Esophagus muscularis mucosa (tissue), 4 donors: ENCODE results near the gene AKAP13. TPM values are rescaled to one million over a fixed set of nuclear protein-coding genes. Genes with fewer than 3 reads are reported as not detected.

Experiments
- DNase-seq: peaks from one replicate; pipeline ENCODE4 v3.0.0-alpha.2; 2017; ENCODE audit errors: extremely low spot score
- H3K27ac ChIP-seq, 4 donors: fragments of 200-600 bp; sonication (generic); replicated peaks in 1 of 4; 1 replicate in 3 of 4; 2 replicates in 1 of 4; pipeline ENCODE4 v1.5.1; 2016 to 2019; ENCODE audit warnings: mild to moderate bottlenecking in 1 of 4
- H3K27me3 ChIP-seq, 4 donors: fragments of 200-600 bp; sonication (generic); one replicate each; pipeline versions ENCODE4 v1.5.1 to v1.6.0; 2016 to 2019
- H3K36me3 ChIP-seq, 4 donors: fragments of 200-600 bp; sonication (generic); one replicate each; pipeline ENCODE4 v1.5.1; 2016 to 2019
- H3K4me1 ChIP-seq, 4 donors: fragments of 200-600 bp; sonication (generic); one replicate each; pipeline ENCODE4 v1.5.1; 2016 to 2019
- H3K4me3 ChIP-seq, 4 donors: fragments of 200-600 bp; sonication (generic); 1 replicate in 2 of 4; 2 replicates in 2 of 4; pipeline ENCODE4 v1.5.1; 2016 to 2019; ENCODE audit warnings: mild to moderate bottlenecking in 4 of 4, moderate library complexity in 1 of 4
- H3K9me3 ChIP-seq, 4 donors: fragments of 200-600 bp; sonication (generic); 1 replicate in 3 of 4; 2 replicates in 1 of 4; pipeline ENCODE4 v1.5.1; 2016 to 2019
- CTCF ChIP-seq, 3 experiments: fragments of 200-600 bp in 2 of 3; fragments of 450-650 bp in 1 of 3; sonication (generic) in 2 of 3; IDR thresholded peaks; one replicate each; pipeline ENCODE4 v1.5.1; 2017 to 2019; ENCODE audit warnings: antibody characterized with exemption in 3 of 3, mild to moderate bottlenecking in 2 of 3, moderate library complexity in 1 of 3
- EP300 ChIP-seq: sonication (generic); formaldehyde crosslinking; IDR thresholded peaks from one replicate; pipeline ENCODE4 v1.6.1; 2017; ENCODE audit warnings: antibody characterized with exemption
- POLR2A ChIP-seq: fragments of 450-650 bp; IDR thresholded peaks from one replicate; pipeline ENCODE4 v1.6.1; 2017; ENCODE audit warnings: antibody characterized with exemption, moderate library complexity, mild to moderate bottlenecking, low read depth
- POLR2AphosphoS5 ChIP-seq, 2 donors: sonication (generic); formaldehyde crosslinking; IDR thresholded peaks; one replicate each; pipeline ENCODE4 v1.6.1; 2017; ENCODE audit warnings: antibody characterized with exemption in 2 of 2
- WGBS: methylation state at CpG from one replicate; pipeline ENCODE4 v1.1.5; 2018; 5-methylcytosine and 5-hydroxymethylcytosine counted together
- intact Hi-C: fragments of 100-400 bp; cut with DNase I; formaldehyde crosslinking; loops from one replicate; pipeline ENCODE4 v1.15.1; 2023
- total RNA-seq, 4 donors: library from RNA; depleted of rRNA; stranded (reverse); fragments of >200 nt; gene quantifications; one replicate each; pipeline versions ENCODE4 v1.1.0 to v1.2.1, GENCODE V29; 2016

Gene AKAP13
- total RNA-seq, 4 donors from 2014 or later, result 232 to 323 (median 284) TPM

- Histone ChIP-seq H3K9me3 (no peaks in the 10 kb centered on the region), H3K27me3 (no peaks in the 10 kb centered on the region), H3K36me3 (no peaks in the 10 kb centered on the region), H3K27ac (peak overlapping the region in 3 of 4 donors; percentile 13 to 36 (median 24)), H3K4me1 (peaks cover 27 to 38% (median 32%) of the 10 kb centered on the region in 4 donors), H3K4me3 (no peak overlapping the region)
- TF ChIP-seq CTCF (IDR thresholded peaks at IDR 0.05) (no peak), POLR2AphosphoS5 (IDR thresholded peaks at IDR 0.05) (no peak), POLR2A (no peak), EP300 (no peak)
- intact Hi-C loops, result no loop called here
- DNase-seq, result no peak
- 79% methylated on average over 4 of the region's 4 CpGs for WGBS
Measured at GRCh38 chr15:85354948-85355347, 25.5 kb upstream of the AKAP13 start.

GRCh38 chr15:85356276-85356675, 24.1 kb upstream of the AKAP13 start:
- DNase-seq, result no peak

GRCh38 chr15:85361323-85361722, 19.1 kb upstream of the AKAP13 start:
- peak overlapping the region; percentile 36 to 60 (median 36) for H3K27ac ChIP-seq
- intact Hi-C loops, result no loop called here

More at GRCh38 chr15:85356276-85356675, 24.1 kb upstream of the AKAP13 start:
- WGBS, result 38% methylated on average over 1 of the region's 1 CpG
- peaks cover 24 to 43% (median 32%) of the 10 kb centered on the region in 4 donors for H3K4me1 ChIP-seq
- H3K9me3 ChIP-seq, result no peaks in the 10 kb centered on the region
- no peak overlapping the region for H3K4me3 ChIP-seq
- TF ChIP-seq POLR2AphosphoS5 (IDR thresholded peaks at IDR 0.05), result no peak
- TF ChIP-seq EP300, result no peak
- no peak for TF ChIP-seq POLR2A
- TF ChIP-seq CTCF (IDR thresholded peaks at IDR 0.05), result no peak
- intact Hi-C loops, result no loop called here
- H3K27me3 ChIP-seq, result no peaks in the 10 kb centered on the region
- H3K27ac ChIP-seq, result peak overlapping the region; percentile 2 to 76 (median 60)
- no peaks in the 10 kb centered on the region for H3K36me3 ChIP-seq

GRCh38 chr15:85362436-85363081, 17.8 kb upstream of the AKAP13 start:
- Histone ChIP-seq H3K27me3 (no peaks in the 10 kb centered on the region), H3K4me1 (peaks cover 10 to 35% (median 20%) of the 10 kb centered on the region in 4 donors), H3K36me3 (no peaks in the 10 kb centered on the region), H3K9me3 (no peaks in the 10 kb centered on the region), H3K4me3 (no peak overlapping the region), H3K27ac (peak overlapping the region in 1 of 4 donors; percentile 60)
- TF ChIP-seq POLR2A (no peak), CTCF (IDR thresholded peaks at IDR 0.05) (no peak), EP300 (no peak), POLR2AphosphoS5 (IDR thresholded peaks at IDR 0.05) (no peak)
- no peak for DNase-seq
- 88% methylated on average over 6 of the region's 6 CpGs for WGBS
- intact Hi-C loops, result no loop called here

More at GRCh38 chr15:85361323-85361722, 19.1 kb upstream of the AKAP13 start:
- 67% methylated on average over 4 of the region's 4 CpGs for WGBS
- TF ChIP-seq POLR2AphosphoS5 (IDR thresholded peaks at IDR 0.05) (no peak), POLR2A (no peak), EP300 (no peak), CTCF (IDR thresholded peaks at IDR 0.05) (no peak)
- H3K4me3 ChIP-seq, result no peak overlapping the region
- DNase-seq, result no peak
- H3K4me1 ChIP-seq, result peaks cover 21 to 47% (median 29%) of the 10 kb centered on the region in 4 donors
- no peaks in the 10 kb centered on the region for H3K36me3 ChIP-seq
- H3K27me3 ChIP-seq, result no peaks in the 10 kb centered on the region
- no peaks in the 10 kb centered on the region for H3K9me3 ChIP-seq
